Astrocyte of the hippocampus (primary cell): ENCODE results near the gene KBTBD13.
A peak's percentile ranks its signal among the peaks of the same experiment; 100 is the strongest.
"Not testable (repeated sequence)": the region's sequence is repeated elsewhere in the genome, so short reads cannot be mapped to it uniquely, and the experiment has no call there.

Source experiments
- DNase-seq: peaks from one replicate; pipeline ENCODE4 v3.0.0; 2011; ENCODE audit warnings: low read depth, low spot score

KBTBD13 gene

DNA sequence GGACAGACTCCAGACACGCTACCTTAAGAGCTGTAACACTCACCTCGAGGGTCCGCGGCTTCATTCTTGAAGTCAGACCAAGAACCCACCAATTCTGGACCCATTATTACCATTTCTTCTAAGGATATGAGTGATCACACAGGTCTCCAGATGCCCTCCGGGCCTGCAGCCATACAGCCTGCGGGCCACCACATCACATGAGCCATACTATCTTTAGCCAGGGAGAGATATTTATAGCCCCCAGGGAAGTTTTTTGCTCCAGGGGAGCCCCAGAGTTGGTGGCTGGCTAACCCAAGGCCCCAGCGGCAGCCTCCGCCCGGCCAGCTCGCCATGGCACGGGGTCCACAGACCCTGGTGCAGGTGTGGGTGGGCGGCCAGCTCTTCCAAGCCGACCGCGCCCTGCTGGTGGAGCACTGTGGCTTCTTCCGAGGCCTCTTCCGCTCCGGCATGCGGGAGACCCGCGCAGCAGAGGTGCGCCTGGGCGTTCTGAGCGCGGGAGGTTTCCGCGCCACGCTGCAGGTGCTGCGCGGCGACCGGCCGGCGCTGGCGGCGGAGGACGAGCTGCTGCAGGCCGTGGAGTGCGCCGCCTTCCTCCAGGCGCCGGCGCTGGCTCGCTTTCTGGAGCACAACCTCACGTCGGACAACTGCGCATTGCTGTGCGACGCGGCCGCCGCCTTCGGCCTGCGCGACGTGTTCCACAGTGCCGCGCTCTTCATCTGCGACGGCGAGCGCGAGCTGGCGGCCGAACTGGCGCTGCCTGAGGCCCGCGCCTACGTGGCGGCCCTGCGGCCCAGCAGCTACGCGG, at the start of gene KBTBD13:
Gene KBTBD13 (plus strand): TSS at position 261 of the 805 bp plus-strand sequence. CDS start 70 bp downstream, at position 331.
- DNase-seq, result no peak

DNA sequence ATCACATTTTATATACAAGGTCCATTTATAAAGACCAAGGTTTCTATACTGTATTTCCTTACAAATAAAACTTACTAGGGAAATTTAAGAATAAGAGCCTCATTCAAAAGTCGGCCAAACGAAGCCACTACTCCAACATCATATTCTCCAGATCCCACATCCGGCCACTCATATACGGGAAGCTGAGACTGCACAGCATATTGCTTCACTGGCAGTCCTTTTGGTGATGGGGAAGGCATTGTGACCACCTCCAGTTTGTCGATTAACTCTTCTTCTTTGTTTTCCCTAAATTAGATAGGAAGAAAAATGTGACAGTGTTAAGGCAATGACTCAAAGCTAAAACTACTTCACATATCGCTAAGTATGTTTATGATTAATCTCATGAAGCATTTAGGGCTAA, 49.8 kb upstream of the KBTBD13 start:
- DNase-seq, result no peak

DNA sequence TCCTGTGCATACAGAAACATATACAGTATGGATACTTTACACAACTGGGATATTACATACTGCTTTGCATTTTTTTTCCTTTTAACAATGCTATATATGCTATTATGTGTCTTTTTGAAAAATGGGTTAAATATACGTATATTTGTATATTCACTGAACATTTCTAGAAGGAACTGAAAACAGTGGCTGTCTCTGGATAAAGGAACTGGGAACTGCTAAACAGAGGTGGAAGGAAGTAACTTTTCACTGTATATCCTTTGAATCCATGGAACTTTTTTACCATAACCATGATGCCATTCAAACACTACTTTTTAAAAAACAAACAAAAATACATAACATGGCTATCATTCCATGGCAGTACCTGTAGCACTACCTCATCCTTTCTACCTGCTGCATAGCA, 49.0 kb upstream of the KBTBD13 start:
- DNase-seq, result no peak

DNA sequence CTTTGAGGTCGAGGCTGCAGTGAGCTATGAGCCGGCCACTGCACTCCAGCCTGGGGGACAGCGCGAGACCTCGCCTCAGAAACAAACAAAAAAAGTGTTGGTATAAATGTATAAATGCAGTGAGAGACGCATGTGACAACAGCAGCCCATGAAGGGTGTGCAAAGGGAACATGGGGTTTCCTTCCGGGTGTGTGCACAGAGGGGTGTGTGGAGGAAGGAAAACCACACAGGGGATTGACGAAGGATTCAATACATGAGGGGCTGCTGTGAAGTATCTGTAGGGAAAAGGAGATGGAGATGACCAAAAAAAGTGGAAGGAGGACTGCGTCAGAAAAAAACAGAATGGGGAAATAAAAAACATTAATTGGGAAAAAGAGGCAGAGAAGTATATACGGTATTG, 48.2 kb upstream of the KBTBD13 start:
- DNase-seq, result no peak

DNA sequence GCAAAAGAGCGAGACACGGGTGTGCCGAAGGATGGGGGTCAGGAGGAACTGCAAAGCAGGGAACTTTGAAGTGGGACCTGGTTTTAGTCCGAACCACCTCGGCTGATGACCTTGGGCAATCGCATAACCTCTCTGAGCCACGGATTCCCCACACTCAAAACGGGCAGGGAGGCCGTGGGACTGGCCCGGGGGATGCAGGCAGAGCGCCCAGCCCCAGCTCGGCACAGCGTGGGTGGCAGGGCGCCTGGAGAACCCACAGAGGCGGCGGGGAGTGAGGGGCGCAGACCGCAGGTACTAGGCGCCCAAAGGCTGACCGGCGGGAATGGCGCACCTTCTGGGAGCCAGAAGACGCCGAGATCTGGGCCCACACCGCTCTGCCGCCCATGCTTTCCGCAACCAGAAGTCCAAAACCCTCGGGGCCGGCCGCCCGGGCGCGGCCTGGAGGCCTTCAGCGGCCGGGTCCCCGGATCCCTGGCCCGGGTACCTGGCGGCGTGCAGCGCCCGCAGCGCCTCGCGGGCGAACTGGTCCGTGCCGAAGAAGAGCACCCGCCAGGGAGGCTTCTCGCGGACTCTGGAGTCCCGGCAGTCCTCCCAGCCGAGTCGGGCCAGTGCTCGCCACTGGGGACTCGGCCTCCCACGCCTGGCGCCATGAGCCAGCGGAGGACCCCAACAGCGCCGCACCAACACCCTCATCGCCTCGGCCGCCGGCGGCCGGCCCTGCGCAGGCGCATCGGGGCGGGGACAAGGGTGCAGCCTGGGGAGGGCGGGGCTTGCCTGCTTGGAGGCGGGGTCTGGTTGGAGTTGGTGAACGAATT, 47.4 kb upstream of the KBTBD13 start, which contains the start of gene MTFMT:
Gene MTFMT (minus strand): TSS at position 719 of the 815 bp plus-strand sequence. CDS start 26 bp downstream, at position 693.
- peak; percentile 93 for DNase-seq

DNA sequence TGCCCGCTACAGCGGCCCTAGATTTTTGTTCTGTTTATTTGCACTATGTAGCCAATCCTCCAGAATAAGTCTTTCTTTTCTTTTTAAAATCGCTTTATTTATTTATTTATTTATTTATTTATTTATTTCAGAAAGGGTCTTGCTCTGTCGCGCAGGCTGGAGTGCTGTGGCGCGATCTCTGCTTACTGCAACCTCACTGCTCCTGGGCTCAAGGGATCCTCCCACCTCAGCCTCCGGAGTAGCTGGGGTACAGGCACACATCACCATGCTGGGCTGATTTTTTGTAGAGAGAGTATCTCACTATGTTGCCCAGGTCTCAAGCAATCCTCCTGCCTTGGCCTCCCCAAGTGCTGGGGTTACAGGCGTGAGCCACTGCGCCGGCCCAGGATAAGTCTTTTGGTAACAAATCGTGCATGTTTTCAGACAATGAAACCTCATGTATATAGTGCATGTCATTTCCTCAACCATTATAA, 46.8 kb upstream of the KBTBD13 start:
- DNase-seq, result no peak

DNA sequence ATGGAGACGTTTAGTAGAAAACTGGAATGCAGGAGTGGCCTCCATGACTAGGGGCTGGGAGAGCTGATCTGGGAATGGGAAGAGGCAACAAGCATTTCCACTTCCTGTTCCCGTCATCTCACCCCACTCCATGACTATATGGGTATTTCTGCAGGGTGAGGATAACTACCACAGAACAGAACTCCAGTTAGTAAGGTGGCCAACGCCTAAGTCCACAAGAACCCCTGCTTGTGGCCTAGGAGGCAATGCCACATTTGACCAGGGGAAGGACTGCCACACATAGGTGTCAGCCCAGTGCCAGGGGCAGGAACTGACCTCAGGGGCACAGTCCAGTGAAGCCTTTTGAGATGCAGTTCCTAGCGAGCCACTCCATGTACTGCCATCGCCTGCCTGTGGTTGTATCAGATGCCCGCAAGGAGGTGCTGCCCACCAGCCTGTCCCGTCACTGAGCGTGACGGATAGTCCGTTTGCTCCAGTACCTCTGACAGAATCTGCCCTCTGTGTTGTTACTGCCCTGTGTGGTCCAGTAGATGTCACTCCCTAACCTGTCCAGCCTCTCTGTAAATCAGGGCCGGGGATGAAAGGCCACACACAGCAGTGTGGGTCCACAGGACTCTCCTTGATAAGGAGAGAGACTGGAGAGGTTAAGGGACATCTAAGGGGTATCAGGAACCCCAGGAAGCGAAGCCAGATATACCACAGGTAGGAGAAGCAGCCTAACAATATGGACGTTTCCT, 43.6 kb upstream of the KBTBD13 start:
- peak; percentile 81 for DNase-seq

DNA sequence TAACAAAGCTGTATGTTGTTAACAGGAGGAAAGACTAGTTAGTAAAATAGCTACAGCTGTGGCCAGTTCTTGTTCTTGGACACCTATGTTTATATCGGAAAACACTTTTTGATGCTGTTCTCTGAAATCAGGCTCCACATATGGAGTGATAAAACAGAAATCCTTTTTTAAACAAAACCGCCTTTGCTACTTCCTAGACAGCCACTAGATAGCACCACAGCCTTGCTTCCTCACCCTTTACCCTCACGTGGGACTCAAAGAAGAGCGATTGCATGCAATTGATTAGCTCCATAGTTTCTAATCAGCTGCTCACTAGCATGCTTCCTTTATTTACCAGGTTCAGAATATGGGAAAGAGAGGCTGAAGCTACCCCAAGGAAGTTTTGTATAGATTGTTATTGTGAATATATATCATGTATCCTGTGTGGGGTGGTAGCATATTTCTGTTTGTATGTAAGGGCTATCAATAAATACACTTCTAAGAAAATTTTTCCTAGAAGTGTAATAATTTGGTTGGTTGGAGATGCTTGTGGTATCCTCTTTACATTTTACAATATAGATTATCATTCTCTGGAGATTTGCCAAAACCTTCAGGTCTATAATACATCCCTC, 42.8 kb upstream of the KBTBD13 start:
- peak; percentile 55 for DNase-seq

DNA sequence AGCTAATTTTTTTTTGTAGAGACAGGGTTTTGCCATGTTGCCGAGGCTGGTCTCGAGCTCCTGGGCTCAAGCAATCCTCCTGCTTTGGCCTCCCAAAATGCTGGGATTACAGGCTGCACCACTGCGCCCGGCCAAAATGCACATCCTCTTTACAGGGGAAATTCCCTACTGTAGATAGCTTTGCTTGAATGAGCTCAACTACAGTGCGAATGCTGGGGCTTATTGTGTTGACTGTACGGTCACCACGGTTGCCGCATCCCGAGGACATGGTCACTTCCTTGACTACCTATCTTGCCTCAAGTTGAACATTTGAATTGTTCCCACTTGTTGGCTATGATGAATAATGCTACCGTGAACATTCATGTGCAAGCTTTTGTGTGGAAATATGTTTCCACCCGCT, 41.8 kb upstream of the KBTBD13 start:
- DNase-seq, result no peak

DNA sequence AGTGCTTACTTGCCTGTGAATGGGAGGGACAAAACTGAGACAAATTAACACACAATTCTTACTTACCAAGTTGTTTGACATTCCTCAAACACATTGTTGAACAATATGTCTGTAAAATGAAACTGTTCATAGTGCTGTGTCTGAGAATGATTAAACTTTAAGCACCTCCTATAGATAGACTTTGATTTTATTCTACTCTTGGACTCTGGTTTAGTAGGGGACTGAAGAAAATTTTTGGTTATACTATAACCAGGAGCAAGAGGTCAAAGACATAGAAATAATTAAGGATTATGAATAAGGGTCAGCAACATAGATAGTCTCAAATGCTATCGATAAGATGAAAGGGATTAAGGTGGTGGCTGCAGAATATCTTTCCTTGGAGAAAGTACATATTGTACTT, 39.2 kb upstream of the KBTBD13 start:
- DNase-seq, result no peak

DNA sequence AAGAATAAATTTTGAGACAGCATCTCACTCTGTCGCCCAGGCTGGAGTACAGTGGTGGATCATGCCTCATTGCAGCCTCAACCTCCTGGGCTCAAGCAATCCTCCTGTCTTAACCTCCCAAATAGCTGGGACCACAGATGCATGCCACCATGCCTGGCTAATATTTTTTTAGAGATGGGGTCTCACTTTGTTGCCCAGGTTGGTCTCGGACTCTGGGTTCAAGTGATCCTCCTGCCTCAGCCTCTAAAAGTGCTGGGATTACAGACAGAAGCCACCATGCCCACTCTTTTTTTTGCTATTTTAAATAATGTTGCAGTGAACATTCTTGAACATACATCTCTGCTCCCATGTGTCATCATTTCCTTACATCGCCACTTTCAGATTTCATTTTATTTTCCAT, 38.1 kb upstream of the KBTBD13 start:
- no peak for DNase-seq

DNA sequence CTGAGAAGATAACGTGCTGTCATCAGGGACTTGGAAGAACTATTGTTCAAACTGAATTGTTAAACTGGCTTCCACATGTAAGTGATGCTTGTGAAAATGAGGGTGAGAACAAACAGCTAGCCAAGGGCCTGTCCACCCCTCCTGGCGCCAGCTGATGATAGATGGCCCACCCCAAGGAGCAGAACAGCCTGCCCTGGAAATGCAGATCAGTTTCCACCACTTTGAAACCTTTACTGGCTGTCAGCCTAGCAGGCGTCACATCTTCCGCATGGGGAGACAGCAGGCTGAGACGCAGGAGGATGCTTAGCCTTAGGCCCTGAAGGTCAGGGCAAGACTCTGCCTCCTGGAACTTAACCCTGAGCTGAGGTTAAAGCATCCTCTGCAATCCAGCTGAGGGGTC, 37.7 kb upstream of the KBTBD13 start:
- DNase-seq, result no peak

DNA sequence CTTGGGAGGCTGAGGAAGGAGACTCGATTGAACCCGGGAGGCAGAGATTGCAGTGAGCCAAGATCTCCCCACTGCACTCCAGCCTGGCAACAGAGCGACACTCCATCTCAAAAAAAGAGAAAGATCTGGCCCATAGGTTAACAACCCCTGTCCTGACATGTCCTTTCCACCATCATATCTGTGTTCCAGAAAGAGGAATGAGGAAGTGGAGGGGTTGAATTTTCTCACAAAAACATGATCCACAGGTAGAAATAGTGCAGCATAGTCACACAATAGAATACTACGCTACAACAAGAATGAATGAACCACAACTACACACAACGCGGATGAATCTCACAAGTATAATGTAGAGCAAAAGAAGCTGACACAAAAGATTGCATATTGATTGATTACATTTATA, 36.1 kb upstream of the KBTBD13 start:
- no peak for DNase-seq

DNA sequence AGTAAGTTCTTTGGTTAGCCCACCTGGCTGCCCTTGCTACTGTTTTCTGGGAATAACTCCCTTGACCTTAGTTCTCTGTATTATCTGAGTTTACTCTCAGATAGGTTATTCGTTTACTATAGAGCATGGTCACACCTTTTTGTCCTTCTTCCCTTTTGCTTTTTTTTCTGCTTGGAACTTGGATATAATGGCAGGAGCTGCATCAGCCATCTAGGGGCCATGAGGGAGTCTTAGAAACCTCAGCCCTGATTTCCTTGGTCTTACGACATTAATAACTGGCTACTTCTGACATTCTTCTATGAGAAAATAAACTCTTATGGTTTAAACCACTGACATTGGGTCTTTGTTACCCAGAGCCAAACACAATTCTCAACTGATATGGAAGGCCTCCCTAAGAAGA, 34.8 kb upstream of the KBTBD13 start:
- no peak for DNase-seq

DNA sequence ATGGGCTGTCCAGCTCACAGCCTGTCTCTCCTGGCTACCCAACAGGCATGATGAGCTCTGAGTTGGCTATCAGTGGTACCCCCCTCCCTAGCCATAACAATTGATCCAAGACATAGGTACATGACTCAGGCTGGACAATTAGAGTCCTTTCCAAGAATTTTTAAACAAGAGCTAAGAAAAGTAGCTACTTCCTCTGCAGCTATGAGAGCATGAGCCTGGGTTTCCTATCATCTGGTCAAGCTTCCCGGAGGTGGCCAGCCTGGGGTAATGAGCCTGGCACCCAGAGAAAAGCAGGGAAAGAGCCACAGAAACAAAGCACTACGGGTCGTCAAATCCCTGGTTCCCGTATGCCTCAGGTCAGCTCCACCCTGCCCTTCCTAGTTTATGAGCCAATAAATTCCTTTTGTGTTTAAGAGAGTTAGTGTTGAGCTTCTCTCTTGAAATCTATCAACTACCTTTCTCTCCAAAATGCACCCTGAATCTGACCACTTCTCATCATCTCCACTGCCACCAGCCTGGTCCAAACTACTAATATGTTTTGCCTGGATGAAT, 33.7 kb upstream of the KBTBD13 start:
- DNase-seq, result no peak

DNA sequence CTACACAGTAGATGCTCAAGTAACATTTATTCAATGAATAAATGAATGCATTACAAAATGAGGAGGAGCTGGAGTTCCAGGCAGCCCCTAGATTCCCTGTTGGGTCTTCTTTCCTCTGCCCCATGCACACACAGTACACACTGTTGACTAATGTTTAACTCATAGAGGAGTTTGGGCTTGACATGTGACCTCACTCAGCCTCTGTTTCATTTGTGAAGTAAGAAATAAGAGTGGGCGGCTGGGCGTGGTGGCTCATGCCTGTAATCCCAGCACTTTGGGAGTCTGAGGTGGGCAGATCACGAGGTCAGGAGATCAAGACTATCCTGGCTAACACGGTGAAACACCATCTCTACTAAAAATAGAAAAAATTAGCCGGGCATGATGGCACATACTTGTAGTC, 32.3 kb upstream of the KBTBD13 start:
- DNase-seq, result not testable (repeated sequence)

DNA sequence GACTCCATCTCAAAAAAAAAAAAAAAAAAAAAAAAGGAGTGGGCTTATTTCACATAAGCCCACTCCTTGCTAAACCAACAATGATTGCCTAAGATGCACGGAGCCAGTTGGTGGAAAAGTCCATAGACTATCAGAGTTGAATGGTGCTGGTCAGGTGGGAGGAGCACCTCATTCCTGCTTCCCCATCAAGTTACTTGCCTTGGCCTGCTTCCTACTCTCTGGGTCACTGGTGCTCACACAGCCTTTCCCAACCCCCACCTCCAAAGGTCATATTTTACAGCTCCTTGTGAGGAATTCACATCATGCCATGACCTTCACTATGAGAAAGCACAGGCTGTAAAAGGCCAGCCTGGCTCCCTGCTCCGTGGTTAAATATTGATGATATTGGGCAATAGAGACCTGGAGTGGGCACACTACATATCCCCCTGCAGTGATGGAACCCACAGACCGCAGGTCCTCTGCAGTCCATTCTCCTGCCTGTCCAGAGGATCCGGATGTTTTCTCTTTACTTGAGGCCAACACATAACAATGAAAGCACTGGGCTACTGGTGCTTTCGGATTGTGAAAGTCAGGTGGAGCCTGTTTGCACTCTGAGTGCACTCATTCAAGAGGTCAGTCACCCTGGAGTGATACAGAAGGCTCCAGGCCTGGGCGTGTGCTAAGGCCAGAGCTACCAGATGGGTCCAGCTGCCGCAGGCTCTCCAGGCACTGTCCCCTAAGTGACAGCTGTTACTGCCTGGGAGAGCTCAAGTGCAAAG, 31.6 kb upstream of the KBTBD13 start, which contains the start of gene SLC51B:
Gene SLC51B (plus strand): TSS at position 664 of the 758 bp plus-strand sequence. CDS start 4,618 bp downstream, outside the sequence.
- DNase-seq, result no peak

DNA sequence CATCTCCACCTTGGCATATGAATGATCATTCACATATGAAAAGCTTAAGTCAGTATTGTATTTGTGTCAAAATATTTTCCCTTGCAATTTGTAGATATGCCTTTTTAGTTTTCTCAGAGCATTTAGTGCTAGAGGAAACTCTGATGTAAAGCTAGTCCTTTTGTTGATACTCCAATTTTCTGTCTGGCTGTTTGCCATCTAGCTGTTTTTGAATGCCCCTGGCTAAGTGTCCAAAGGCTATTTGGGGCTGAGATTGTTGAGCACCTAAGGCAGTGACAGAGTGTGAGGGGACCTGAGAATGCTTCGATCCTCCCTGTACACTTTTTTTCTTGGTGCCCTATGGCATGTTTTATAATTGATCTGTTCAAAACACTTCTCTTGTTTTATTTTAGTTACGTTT, 28.3 kb upstream of the KBTBD13 start:
- DNase-seq, result no peak

DNA sequence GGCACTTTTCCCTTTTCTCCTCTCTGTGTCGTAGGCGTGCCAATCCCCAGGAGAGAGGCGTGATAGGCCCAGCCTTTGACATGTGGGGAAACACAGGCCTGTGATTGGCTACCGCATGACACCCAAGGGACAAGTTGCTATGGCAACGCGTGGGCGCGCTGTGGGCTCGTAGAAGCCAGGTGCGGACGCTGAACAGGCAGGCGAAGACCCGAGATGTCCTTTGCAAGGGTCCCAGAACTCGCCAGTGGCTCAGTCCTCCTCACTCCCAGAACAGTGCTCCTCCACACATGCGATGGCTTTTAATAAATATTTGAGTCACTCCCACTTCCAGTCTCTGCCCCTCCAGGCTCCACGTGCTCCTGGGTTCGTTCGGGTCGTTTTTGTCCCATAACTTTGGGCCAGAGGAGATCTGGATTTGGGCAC, 27.1 kb upstream of the KBTBD13 start:
- peak; percentile 96 for DNase-seq

DNA sequence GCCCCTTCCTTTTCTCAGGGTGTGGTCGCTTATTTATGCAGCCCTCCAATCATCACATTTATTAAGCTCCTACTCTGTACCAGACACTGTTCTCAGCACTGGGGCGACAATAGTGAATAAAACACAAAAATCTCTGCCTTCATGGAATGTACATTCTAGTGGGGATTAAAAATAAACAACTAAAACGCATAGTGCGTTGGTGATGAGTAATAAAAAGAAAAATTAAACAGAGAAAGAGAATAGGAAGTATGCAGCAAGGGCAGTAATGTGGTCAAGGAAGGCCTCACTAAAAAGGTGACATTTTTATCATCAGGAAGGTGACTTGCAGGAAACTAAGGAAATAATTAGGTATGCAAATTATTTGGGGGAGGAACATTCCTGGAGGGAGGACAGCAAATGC, 26.3 kb upstream of the KBTBD13 start:
- DNase-seq, result no peak
